SK-N-MC (cell line): ENCODE data around the gene CTNNA3.

ENCODE experiments used
- EZH2 ChIP-seq: fragments of 200-600 bp; sonication (generic); IDR thresholded peaks from one replicate; pipeline ENCODE4 v1.6.1; 2017; ENCODE audit warnings: antibody characterized with exemption
- POLR2AphosphoS5 ChIP-seq: IDR thresholded peaks from 2 replicates; pipeline ENCODE4 v1.6.1; 2012; ENCODE audit warnings: mild to moderate bottlenecking, low read depth, low read length, borderline replicate concordance

- TF ChIP-seq POLR2AphosphoS5 (no peak), EZH2 (no peak)
These were observed 884.8 kb downstream of the CTNNA3 start for GRCh38 chr10:66811211-66811610.
